Liver (tissue), 3 donors: Measurements from ENCODE around the gene CAPN15.

ENCODE experiments used
- CTCF ChIP-seq: fragments of 150-350 bp; IDR thresholded peaks from 2 replicates; pipeline ENCODE4 v1.5.1; 2017; ENCODE audit warnings: improper control_type of control experiment, low read depth, low read length; ENCODE audit not compliant: missing input control
- EGR1 ChIP-seq, 2 donors: IDR thresholded peaks; 2 replicates each; pipeline ENCODE4 v1.6.1; 2016 to 2018; ENCODE audit warnings: antibody characterized with exemption in 2 of 2, low read depth in 2 of 2
- GABPA ChIP-seq, 2 donors: IDR thresholded peaks in 1 of 2; conservative IDR thresholded peaks in 1 of 2; 2 replicates each; pipeline ENCODE4 v1.6.1; 2016; ENCODE audit warnings: antibody characterized with exemption in 2 of 2, mild to moderate bottlenecking in 1 of 2, moderate library complexity in 1 of 2
- HNF4A ChIP-seq, 2 donors: conservative IDR thresholded peaks; 2 replicates each; pipeline ENCODE4 v1.6.1; 2016; ENCODE audit warnings: antibody characterized with exemption in 2 of 2, mild to moderate bottlenecking in 2 of 2
- TAF1 ChIP-seq: conservative IDR thresholded peaks from 2 replicates; pipeline ENCODE4 v1.6.1; 2016; ENCODE audit warnings: antibody characterized with exemption, mild to moderate bottlenecking
- donor health status: healthy.
- donor health status: healthy.

- TF ChIP-seq CTCF = no peak
- no peak for TF ChIP-seq GABPA (IDR thresholded peaks at IDR 0.05 in 1 of 2, conservative IDR thresholded peaks at IDR 0.05 in 1 of 2)
- TF ChIP-seq TAF1 = no peak
- TF ChIP-seq HNF4A (conservative IDR thresholded peaks at IDR 0.05) = no peak
- no peak for TF ChIP-seq EGR1 (IDR thresholded peaks at IDR 0.05; ENCODE audit: low read depth in 2 of 2)
Measured at GRCh38 chr16:497258-497657, 30.3 kb upstream of the CAPN15 start.
